ENCODE results near the gene EXOC4. TPM values are rescaled to one million over a fixed set of nuclear protein-coding genes. Genes with fewer than 3 reads are reported as not detected.

Gene EXOC4
- total RNA-seq, 1 experiment from 2014 or later = 75.8 TPM

DNA sequence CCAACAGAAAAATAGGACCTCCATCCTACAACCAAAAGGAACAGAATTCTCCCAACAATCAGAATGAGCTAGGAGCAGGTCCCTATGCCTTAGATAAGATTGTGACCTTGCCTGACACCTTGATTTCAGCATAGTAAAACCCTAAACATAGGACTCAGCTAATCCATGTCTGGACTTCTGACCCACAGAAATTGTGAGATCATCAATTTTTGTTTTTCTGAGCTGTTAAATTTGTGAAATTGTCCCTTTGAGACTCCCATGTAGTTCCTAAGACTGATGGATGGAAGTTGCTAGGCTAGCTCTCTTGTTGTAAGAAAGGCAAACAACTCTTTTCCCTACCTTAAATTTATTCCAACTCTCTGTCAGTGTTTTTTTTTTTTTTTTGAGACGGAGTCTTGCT, 244.2 kb downstream of the EXOC4 start:
- H4K8ac ChIP-seq (replicated peaks; ENCODE audit: insufficient read length, low read depth, low read length) = no peak overlapping the region
- Mint-ChIP-seq H3K36me3 (ENCODE audit: insufficient read depth in 1 of 3, low read depth in 3 of 3) (no peaks in the 10 kb centered on the region; a peak in 2 of 7 replicates), H3K27me3 (ENCODE audit: low read depth) (no peaks in the 10 kb centered on the region), H3K4me3 (no peak overlapping the region), H3K27ac (no peak overlapping the region), H3K9me3 (no peaks in the 10 kb centered on the region; a peak in 1 of 5 replicates), H3K4me1 (no peaks in the 10 kb centered on the region)
- no peak overlapping the region for H2BK12ac ChIP-seq (ENCODE audit: insufficient read length, low read depth, low read length)
- no peak overlapping the region for H3K14ac ChIP-seq (ENCODE audit: insufficient read depth, low read length)
- no peaks in the 10 kb centered on the region for H3K4me1 ChIP-seq (ENCODE audit: insufficient read depth, low read length)
- H3K4ac ChIP-seq (ENCODE audit: low read depth, low read length) = no peak overlapping the region
- H3K27me3 ChIP-seq (ENCODE audit: insufficient read depth, low read length) = no peaks in the 10 kb centered on the region
- TF ChIP-seq, protein P1, sequence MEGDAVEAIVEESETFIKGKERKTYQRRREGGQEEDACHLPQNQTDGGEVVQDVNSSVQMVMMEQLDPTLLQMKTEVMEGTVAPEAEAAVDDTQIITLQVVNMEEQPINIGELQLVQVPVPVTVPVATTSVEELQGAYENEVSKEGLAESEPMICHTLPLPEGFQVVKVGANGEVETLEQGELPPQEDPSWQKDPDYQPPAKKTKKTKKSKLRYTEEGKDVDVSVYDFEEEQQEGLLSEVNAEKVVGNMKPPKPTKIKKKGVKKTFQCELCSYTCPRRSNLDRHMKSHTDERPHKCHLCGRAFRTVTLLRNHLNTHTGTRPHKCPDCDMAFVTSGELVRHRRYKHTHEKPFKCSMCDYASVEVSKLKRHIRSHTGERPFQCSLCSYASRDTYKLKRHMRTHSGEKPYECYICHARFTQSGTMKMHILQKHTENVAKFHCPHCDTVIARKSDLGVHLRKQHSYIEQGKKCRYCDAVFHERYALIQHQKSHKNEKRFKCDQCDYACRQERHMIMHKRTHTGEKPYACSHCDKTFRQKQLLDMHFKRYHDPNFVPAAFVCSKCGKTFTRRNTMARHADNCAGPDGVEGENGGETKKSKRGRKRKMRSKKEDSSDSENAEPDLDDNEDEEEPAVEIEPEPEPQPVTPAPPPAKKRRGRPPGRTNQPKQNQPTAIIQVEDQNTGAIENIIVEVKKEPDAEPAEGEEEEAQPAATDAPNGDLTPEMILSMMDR (conservative IDR thresholded peaks at IDR 0.05) = no peak
- H3K9me3 ChIP-seq (ENCODE audit: control insufficient read depth, low read depth, low read length) = no peaks in the 10 kb centered on the region
- no peaks in the 10 kb centered on the region for H3K79me2 ChIP-seq (ENCODE audit: insufficient read depth, low read length)
- no peak overlapping the region for H3K56ac ChIP-seq (ENCODE audit: insufficient read length, low read depth, low read length)
- no peak overlapping the region for H3K18ac ChIP-seq (ENCODE audit: insufficient read length, low read depth, low read length)
- H4K91ac ChIP-seq (ENCODE audit: insufficient read length, low read depth, low read length) = no peak overlapping the region
- H3K9ac ChIP-seq (ENCODE audit: extremely low read depth, insufficient read length, low read length) = no peak overlapping the region
- H3K23me2 ChIP-seq (ENCODE audit: insufficient read length, low read depth, low read length, poor library complexity, severe bottlenecking) = no peaks in the 10 kb centered on the region
- H3K4me2 ChIP-seq (ENCODE audit: insufficient read depth, insufficient read length, low read length) = no peak overlapping the region
- DNase-seq = no peak
- H2BK15ac ChIP-seq (ENCODE audit: low read depth, low read length) = no peak overlapping the region
- H2BK20ac ChIP-seq (ENCODE audit: low read depth, low read length, poor library complexity, severe bottlenecking) = no peak overlapping the region
- no peak overlapping the region for H2BK5ac ChIP-seq (ENCODE audit: insufficient read length, low read length)
- H2BK120ac ChIP-seq (ENCODE audit: low read depth, low read length, poor library complexity, severe bottlenecking) = no peak overlapping the region
- no peaks in the 10 kb centered on the region for H3K79me1 ChIP-seq (ENCODE audit: insufficient read depth, low read depth, low read length, poor library complexity, severe bottlenecking)
- no peak overlapping the region for H3K27ac ChIP-seq (ENCODE audit: insufficient read length, low read depth, low read length)
- H3K23ac ChIP-seq (ENCODE audit: insufficient read length, low read depth, low read length) = no peak overlapping the region
- H4K20me1 ChIP-seq (ENCODE audit: control insufficient read depth, insufficient read depth, insufficient read length) = no peaks in the 10 kb centered on the region
- H3T11ph ChIP-seq (ENCODE audit: low read length) = no peak overlapping the region
- no peak overlapping the region for H4K5ac ChIP-seq (ENCODE audit: insufficient read length, low read depth, low read length)
- no peak overlapping the region for H2AFZ ChIP-seq (ENCODE audit: low read length)
- no CpG with 5 or more reads among the region's 1 CpG for WGBS (ENCODE audit: extremely low coverage, insufficient read length, low lambda C conversion rate)
- H2AK5ac ChIP-seq (ENCODE audit: insufficient read length, low read length) = no peak overlapping the region
